ENCODE results near the gene CD300A. TPM values are rescaled to one million over a fixed set of nuclear protein-coding genes. Genes with fewer than 3 reads are reported as not detected.

CD300A gene
- total and polyA plus RNA-seq, 12 donors = 0.38 to 13.1 (median 1.4) TPM

DNA sequence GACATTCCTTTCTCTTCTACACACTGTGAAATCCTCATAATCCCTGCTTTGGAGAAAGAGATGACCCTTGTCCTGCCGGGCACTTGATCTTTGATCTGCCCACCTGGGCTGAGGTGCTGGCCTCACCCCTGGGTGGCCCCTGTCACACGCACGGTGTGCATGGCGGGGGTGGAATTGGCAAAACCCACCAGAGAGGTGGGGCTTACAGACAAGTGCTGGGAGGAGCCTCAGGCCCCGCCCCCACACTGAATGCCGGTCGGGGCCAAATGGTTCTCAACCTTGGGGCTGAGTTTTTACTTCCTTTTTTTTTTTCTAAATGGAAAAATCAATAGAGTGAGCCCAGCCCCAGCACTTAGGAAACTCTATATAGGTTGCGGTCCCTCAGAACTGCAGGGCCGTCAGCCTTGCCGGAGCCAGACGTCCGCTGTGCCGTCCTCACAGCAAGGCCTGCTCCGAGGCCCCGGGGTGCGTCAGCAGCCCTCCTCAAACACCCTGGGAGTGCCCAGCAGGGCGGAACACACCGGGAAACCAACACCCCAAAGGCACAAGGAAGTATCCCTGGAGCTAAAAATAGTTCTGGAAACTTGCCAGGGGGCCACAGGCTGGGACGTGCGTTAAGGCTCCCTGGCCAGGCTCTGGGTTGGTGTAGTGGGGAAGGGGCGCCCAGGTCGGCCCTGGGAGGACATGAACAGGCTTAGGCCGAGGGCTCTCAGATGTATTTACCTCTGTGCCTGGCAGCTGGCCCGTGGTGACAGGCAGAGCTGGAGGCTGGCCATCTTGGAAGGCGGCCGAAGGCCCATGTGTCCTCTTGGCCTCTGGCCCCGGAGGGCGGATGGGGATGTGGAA, 23.5 kb upstream of the CD300A start:
- peak; percentile 92 to 93 for DNase-seq
- peak; percentile 74 to 87 (median 84) for ATAC-seq
- Histone ChIP-seq H3K36me3 (peaks cover 0 to 27% (median 0%) of the 10 kb centered on the region in 9 donors), H3K27ac (peak overlapping the region; percentile 76 to 97 (median 88)), H3K27me3 (no peaks in the 10 kb centered on the region), H3K4me3 (peak overlapping the region in 9 of 10 donors; percentile 6 to 42 (median 36)), H3K9me3 (peaks cover 0 to 10% (median 0%) of the 10 kb centered on the region in 11 donors), H3K4me1 (peaks cover 28 to 65% (median 59%) of the 10 kb centered on the region in 9 donors)
- intact Hi-C loops (cut with DNase I) = loop anchor here in 1 of 10 donors (10.0 kb wide), 1 partner anchor 228 kb away; the partner anchor contains the start of gene TTYH2
- no peak for TF ChIP-seq CTCF (IDR thresholded peaks at IDR 0.05)
- 3 to 8% methylated on average over 28 of the region's 28 CpGs for WGBS, 2 donors

DNA sequence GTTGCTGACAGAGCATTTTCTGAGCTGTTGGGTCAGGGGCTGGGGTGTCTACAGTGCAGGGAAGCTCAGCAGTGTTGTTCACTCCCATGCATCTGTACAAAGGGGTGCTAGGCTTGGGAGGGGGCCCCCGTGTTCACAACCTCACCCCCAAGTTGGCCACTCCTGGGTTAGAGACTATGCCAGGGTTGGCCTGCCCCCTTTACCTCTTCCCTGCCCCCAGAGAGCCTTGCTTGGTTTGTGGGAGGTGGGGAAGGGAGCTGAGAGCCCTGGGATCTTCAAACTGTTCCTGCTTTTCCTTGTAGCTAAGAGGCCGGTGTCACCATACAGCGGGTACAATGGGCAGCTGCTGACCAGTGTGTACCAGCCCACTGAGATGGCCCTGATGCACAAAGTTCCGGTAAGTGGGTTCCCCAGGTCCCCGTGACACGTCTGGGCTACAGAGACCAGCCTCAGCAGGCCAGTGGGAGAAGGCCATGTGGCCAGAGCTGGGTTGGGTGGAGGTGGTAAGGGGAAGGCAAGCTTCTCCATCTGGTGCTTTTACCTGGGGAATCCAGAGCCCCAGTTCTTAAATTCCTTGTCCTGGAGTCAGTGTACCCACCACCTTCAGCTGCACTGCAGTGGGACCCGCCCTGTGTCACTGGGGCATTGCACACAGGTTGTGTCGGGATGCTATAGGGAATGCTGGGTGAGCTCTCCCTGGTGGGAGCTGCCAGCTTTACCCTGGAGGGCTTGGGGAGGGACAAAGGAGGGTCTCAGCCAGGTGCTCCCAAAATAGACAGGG, 22.7 kb upstream of the CD300A start:
- 61 to 73% methylated on average over 8 of the region's 8 CpGs for WGBS, 2 donors
- H3K4me1 ChIP-seq = peaks cover 28 to 69% (median 59%) of the 10 kb centered on the region in 9 donors
- TF ChIP-seq CTCF (IDR thresholded peaks at IDR 0.05) = no peak
- intact Hi-C loops (cut with DNase I) = loop anchor here in 1 of 10 donors (10.0 kb wide), 1 partner anchor 229 kb away; the partner anchor contains the start of gene TTYH2
- peak overlapping the region; percentile 76 to 97 (median 88) for H3K27ac ChIP-seq
- peak in 1 of 8 donors; percentile 1 for ATAC-seq
- DNase-seq = no peak
- H3K27me3 ChIP-seq = no peaks in the 10 kb centered on the region
- H3K9me3 ChIP-seq = peaks cover 0 to 2% (median 0%) of the 10 kb centered on the region in 11 donors
- H3K36me3 ChIP-seq = peaks cover 0 to 30% (median 0%) of the 10 kb centered on the region in 9 donors
- peak overlapping the region in 4 of 10 donors; percentile 6 to 42 (median 38) for H3K4me3 ChIP-seq

GRCh38 chr17:74444406-74444805, 22.0 kb upstream of the CD300A start:
- H3K4me3 ChIP-seq = no peak overlapping the region
- no peak for TF ChIP-seq CTCF (IDR thresholded peaks at IDR 0.05)
- intact Hi-C loops (cut with DNase I) = loop anchor here in 1 of 10 donors (10.0 kb wide), 1 partner anchor 230 kb away; the partner anchor contains the start of gene TTYH2
- peak overlapping the region in 9 of 10 donors; percentile 87 to 97 (median 89) for H3K27ac ChIP-seq
- H3K4me1 ChIP-seq = peaks cover 28 to 71% (median 59%) of the 10 kb centered on the region in 9 donors
- 33 to 47% methylated on average over 12 of the region's 12 CpGs for WGBS, 2 donors
- DNase-seq (peak in 1 of 2 donors; percentile 63), ATAC-seq (peak in 7 of 8 donors; percentile 7 to 32 (median 16))
- no peaks in the 10 kb centered on the region for H3K27me3 ChIP-seq
- peaks cover 0 to 30% (median 0%) of the 10 kb centered on the region in 9 donors for H3K36me3 ChIP-seq
- H3K9me3 ChIP-seq = no peaks in the 10 kb centered on the region

GRCh38 chr17:74445158-74445557, 21.3 kb upstream of the CD300A start:
- Histone ChIP-seq H3K27me3 (no peaks in the 10 kb centered on the region), H3K4me3 (no peak overlapping the region), H3K4me1 (peaks cover 28 to 78% (median 59%) of the 10 kb centered on the region in 9 donors), H3K9me3 (no peaks in the 10 kb centered on the region), H3K36me3 (peaks cover 0 to 27% (median 0%) of the 10 kb centered on the region in 9 donors), H3K27ac (peak overlapping the region in 8 of 10 donors; percentile 87 to 97 (median 90))
- intact Hi-C loops (cut with DNase I) = loop anchor here in 1 of 10 donors (10.0 kb wide), 1 partner anchor 230 kb away; the partner anchor contains the start of gene TTYH2
- ATAC-seq (no peak), DNase-seq (no peak)
- WGBS, 2 donors = 83 to 85% methylated on average over 7 of the region's 7 CpGs
- TF ChIP-seq CTCF (IDR thresholded peaks at IDR 0.05) = no peak
